NT2/D1 (cell line): Measurements from ENCODE around the gene HTR3B.
A peak's percentile ranks its signal among the peaks of the same experiment; 100 is the strongest.

Experiments used
- DNase-seq: peaks from one replicate; pipeline ENCODE4 v3.0.0-alpha.2; 2011; ENCODE audit warnings: low read depth, low spot score
- H3K27me3 ChIP-seq: 2 replicates; pipeline ENCODE4 v1.6.0; 2011; ENCODE audit warnings: mild to moderate bottlenecking; ENCODE audit not compliant: insufficient read length, insufficient read depth
- H3K36me3 ChIP-seq: 2 replicates; pipeline ENCODE4 v1.6.1; 2011; ENCODE audit warnings: mild to moderate bottlenecking, low read length, mixed read lengths; ENCODE audit not compliant: insufficient read depth, insufficient read length
- H3K4me1 ChIP-seq: 2 replicates; pipeline ENCODE4 v1.5.1; 2011; ENCODE audit not compliant: insufficient read depth, insufficient read length
- H3K4me3 ChIP-seq: 2 replicates; pipeline ENCODE4 v1.5.1; 2011; ENCODE audit warnings: low read depth; ENCODE audit not compliant: insufficient read length
- H3K9ac ChIP-seq: 2 replicates; pipeline ENCODE4 v1.6.0; 2011; ENCODE audit warnings: low read depth; ENCODE audit not compliant: insufficient read length
- H3K9me3 ChIP-seq: 2 replicates; pipeline ENCODE4 v1.5.1; 2011; ENCODE audit warnings: mild to moderate bottlenecking, low read length; ENCODE audit not compliant: insufficient read depth
- SUZ12 ChIP-seq: IDR thresholded peaks from 2 replicates; pipeline ENCODE4 v1.6.1; 2011; ENCODE audit not compliant: insufficient read length, insufficient read depth; ENCODE audit errors: extremely low read depth
- YY1 ChIP-seq: IDR thresholded peaks from 2 replicates; pipeline ENCODE4 v1.6.1; 2011; ENCODE audit not compliant: insufficient read length, insufficient read depth
- ZNF274 ChIP-seq: IDR thresholded peaks from 2 replicates; pipeline ENCODE4 v1.6.1; 2011; ENCODE audit warnings: mild to moderate bottlenecking, low read depth, low read length

HTR3B gene

DNA sequence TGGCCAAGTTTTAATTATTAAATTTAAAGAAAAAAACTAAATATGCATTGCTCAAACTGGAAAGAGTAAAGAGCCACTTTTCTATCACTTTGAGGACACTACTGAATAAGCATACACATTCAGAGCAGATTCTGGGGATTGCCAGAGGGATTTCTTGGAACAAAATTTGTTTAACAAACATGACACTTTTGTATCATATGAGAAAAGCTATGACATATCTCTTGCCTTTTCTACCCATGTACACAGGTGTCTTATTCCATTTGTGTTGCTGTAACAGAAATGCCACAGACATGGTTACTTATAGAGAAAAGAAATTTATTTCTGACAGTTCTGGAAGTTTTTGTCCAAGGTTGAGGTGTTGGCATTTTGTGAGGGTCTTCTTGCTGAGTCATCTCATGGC is 15.7 kb upstream of the HTR3B start:
- Histone ChIP-seq H3K4me3 (no peak overlapping the region), H3K9ac (no peak overlapping the region), H3K4me1 (no peaks in the 10 kb centered on the region), H3K36me3 (no peaks in the 10 kb centered on the region), H3K9me3 (no peaks in the 10 kb centered on the region), H3K27me3 (no peaks in the 10 kb centered on the region)
- TF ChIP-seq YY1: no peak
- no peak for TF ChIP-seq ZNF274
- TF ChIP-seq SUZ12: no peak
- DNase-seq: no peak

DNA sequence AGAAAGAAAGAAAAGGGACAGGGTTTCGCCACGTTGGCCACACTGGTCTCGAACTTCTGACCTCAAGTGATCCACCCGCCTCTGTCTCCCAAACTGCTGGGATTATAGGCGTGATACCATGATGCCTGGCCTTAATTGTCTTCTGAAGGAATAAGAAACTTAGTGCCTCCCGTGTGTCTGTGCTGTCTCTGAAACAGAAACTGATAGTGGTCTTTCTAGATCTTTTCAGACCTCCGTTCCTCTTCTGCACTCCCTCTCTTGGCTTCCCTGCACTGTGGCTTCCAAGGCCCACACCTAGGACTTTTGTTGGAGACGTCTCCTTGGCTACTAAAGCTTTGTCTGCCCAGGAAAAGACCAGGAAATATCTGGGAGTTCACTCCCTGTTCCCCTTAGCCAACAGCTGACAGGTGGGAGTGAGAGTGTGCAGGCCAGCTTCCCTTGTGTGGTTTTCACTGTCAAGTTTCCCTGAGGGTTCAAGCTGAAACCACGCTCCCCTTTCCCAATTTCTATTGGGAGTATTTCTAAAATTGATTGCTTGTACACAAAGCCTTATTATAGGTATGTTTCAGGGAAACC is 10.1 kb upstream of the HTR3B start:
- TF ChIP-seq SUZ12 (no peak), ZNF274 (no peak), YY1 (no peak)
- H3K4me3 ChIP-seq: no peak overlapping the region
- DNase-seq: no peak
- no peaks in the 10 kb centered on the region for H3K27me3 ChIP-seq
- H3K36me3 ChIP-seq: no peaks in the 10 kb centered on the region
- no peak overlapping the region for H3K9ac ChIP-seq
- H3K4me1 ChIP-seq: no peaks in the 10 kb centered on the region
- no peaks in the 10 kb centered on the region for H3K9me3 ChIP-seq

DNA sequence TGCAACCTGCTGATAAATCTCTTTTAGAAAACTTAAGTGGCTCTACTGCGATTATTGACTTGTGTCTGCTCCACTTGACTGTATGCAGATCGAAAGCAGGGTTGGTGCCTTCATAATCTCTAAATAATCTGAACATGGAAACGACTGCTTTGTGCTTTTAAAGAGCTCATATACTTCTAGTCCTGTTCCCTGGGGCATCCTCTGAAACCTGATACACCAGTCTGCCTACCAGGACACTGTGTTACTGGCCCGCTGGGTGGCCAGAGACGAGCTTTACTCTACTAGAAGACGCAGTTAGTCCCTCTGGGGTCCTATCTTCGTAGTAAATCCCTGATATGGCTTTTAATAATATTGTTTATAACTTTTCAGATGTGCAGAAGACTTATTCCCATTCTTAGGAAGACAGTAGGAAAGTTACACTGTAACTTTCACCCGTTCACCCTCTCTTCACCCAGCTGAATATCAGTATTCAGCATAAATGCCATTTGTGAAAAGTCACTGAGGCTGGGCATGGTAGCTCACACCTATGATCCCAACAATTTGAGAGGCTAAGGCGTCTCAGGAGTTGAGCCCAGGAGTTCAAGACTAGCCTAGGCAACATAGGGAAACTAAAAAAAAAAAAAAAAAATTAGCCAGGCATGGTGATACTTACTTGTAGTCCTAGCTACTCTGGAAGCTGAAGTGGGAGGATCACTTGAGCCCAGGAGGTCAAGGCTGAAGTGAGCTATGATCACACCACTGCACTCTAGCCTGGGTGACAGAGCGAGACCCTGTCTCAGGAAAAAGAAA is 9.0 kb upstream of the HTR3B start:
- no peak overlapping the region for H3K9ac ChIP-seq
- H3K36me3 ChIP-seq: no peaks in the 10 kb centered on the region
- no peak for DNase-seq
- TF ChIP-seq ZNF274: no peak
- TF ChIP-seq YY1: no peak
- no peak for TF ChIP-seq SUZ12
- H3K27me3 ChIP-seq: no peaks in the 10 kb centered on the region
- H3K4me3 ChIP-seq: no peak overlapping the region
- H3K9me3 ChIP-seq: no peaks in the 10 kb centered on the region
- no peaks in the 10 kb centered on the region for H3K4me1 ChIP-seq

DNA sequence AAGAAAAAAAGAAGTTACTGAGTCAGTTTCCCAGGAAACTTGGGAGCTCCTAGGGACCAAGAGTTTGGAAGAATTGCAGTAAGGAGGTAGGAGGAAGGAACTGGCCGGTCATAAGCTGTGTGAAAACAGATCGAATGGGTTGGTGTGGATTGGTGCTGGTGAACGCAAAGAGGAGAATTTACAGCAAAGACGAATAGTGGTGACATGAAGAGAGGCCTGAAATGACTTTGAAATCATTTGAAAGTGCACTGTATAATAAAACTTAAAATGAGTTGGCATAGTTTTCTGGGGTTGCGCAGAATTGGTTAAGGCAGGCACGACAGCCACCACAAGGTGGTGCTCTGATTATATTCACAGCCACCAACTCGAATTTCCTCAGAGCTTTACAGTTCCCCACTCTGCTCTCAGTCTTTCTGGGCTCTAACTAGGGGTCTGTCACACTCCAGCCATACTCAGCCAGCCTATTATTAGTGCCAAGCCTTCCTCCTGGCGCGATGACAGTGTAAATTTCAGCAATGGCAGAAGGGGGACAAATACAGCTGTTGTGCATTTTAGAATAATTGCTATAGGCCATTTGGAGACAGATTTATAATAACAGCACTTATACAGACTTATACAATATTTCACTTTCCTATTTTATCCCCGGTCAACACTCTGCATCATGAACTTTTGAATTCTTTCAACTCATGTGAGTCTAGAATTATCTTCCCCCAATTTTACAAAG is 8.3 kb upstream of the HTR3B start:
- no peak for TF ChIP-seq SUZ12
- no peak for TF ChIP-seq YY1
- TF ChIP-seq ZNF274: no peak
- H3K4me1 ChIP-seq: no peaks in the 10 kb centered on the region
- no peak for DNase-seq
- no peak overlapping the region for H3K9ac ChIP-seq
- no peaks in the 10 kb centered on the region for H3K27me3 ChIP-seq
- no peaks in the 10 kb centered on the region for H3K36me3 ChIP-seq
- no peaks in the 10 kb centered on the region for H3K9me3 ChIP-seq
- H3K4me3 ChIP-seq: no peak overlapping the region

DNA sequence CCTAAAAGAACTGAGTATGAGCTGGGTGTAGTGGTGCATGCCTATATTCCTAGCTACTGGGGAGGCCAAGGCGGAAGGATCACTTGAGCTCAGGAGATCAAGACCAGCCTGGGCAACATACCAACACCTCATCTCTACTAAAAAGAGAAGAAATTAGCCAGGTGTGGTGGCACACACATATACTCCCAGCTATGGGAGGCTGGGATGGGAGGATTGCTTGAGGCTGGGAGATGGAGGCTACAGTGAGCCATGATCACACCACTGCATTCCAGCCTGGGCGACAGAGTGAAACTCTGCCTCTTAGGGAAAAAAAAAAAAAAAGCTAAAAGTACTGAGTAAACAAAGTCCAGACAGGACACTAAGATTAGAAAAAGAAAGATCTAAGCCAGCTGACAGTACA is 3.5 kb upstream of the HTR3B start:
- H3K4me3 ChIP-seq: no peak overlapping the region
- H3K9ac ChIP-seq: no peak overlapping the region
- no peaks in the 10 kb centered on the region for H3K4me1 ChIP-seq
- no peak for TF ChIP-seq SUZ12
- H3K9me3 ChIP-seq: no peaks in the 10 kb centered on the region
- no peaks in the 10 kb centered on the region for H3K36me3 ChIP-seq
- no peak for DNase-seq
- H3K27me3 ChIP-seq: no peaks in the 10 kb centered on the region

DNA sequence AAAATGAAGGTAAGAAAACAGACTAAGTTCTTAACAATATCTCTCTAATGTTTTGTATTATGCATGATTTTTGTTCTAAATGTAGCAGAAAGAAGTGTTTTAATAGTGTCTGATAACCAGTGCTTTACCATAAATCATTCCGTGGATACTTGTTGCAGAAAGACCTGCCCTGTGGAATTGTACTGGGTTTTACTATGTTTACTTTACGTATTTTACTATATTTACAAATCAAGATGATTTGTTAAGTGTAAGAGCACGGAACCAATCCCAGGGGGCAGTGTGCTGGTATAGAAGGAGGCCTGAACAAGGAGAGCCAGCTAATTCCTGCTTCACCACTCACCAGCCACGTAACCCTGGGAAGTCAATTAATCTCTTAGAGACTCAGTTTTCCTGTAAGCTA is 1.4 kb downstream of the HTR3B start:
- no peak overlapping the region for H3K9ac ChIP-seq
- H3K27me3 ChIP-seq: no peaks in the 10 kb centered on the region
- DNase-seq: peak; percentile 48
- H3K4me1 ChIP-seq: no peaks in the 10 kb centered on the region
- no peaks in the 10 kb centered on the region for H3K9me3 ChIP-seq
- TF ChIP-seq ZNF274 (no peak), YY1 (no peak), SUZ12 (no peak)
- H3K36me3 ChIP-seq: no peaks in the 10 kb centered on the region
- no peak overlapping the region for H3K4me3 ChIP-seq

DNA sequence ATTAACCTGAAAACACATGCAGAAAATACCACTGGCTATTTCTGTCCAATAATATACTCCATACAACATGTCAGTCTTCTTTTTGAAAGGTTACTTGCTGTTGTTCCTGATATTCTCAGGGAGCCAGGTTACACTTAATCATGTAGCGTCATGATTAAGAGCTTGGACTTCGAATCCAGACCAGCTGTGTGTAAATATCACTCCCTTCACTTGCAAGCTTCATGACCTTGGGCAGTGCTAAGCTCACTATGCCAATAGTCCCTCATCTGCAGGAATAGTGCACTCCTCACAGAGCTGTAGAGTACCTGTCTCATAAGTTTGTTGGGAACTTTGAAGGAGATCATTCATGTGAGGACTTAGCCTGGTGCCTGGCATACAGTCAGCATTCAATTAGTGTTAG is 1.9 kb downstream of the HTR3B start:
- Histone ChIP-seq H3K4me1 (no peaks in the 10 kb centered on the region), H3K9me3 (no peaks in the 10 kb centered on the region), H3K27me3 (no peaks in the 10 kb centered on the region), H3K9ac (no peak overlapping the region), H3K4me3 (no peak overlapping the region), H3K36me3 (no peaks in the 10 kb centered on the region)
- TF ChIP-seq SUZ12: no peak
- TF ChIP-seq YY1: no peak
- TF ChIP-seq ZNF274: no peak
- no peak for DNase-seq

DNA sequence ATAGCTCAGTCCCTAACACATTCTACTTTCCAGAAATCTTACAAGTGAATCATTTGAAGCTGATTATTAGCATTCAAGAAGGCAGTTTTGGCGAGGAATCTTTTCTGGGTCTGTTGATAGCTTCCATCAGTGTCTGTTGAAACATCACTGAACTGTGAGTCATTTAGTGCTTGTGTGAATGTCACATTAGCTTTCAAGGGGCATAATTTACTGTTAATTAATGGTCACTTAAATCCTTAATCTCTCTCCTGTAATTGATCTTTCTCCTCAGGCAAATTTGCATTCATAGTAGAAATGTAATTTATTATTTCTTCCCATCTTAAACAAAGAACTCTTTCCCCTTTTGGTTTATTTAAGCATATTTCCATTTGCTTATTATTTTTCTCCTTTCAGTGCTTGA is 2.6 kb downstream of the HTR3B start:
- no peaks in the 10 kb centered on the region for H3K4me1 ChIP-seq
- DNase-seq: no peak
- TF ChIP-seq YY1: no peak
- no peak for TF ChIP-seq SUZ12
- no peak for TF ChIP-seq ZNF274
- no peaks in the 10 kb centered on the region for H3K36me3 ChIP-seq
- H3K27me3 ChIP-seq: no peaks in the 10 kb centered on the region
- no peak overlapping the region for H3K4me3 ChIP-seq
- H3K9me3 ChIP-seq: no peaks in the 10 kb centered on the region
- H3K9ac ChIP-seq: no peak overlapping the region
